Keratinocyte (primary cell): ENCODE measurements around the gene CCDC38. TPM values are rescaled to one million over a fixed set of nuclear protein-coding genes. Genes with fewer than 3 reads are reported as not detected.

ENCODE experiments used
- DNase-seq: peaks from one replicate; pipeline ENCODE4 v3.0.0-alpha.2; 2011; ENCODE audit warnings: low read depth, missing footprints, low spot score
- FAIRE-seq: peaks from 2 replicates; lab custom pipeline; 2011; peaks lifted over from hg19 to GRCh38; lab: Jason Lieb, UNC
- H2AFZ ChIP-seq: 2 replicates; pipeline ENCODE4 v1.6.0; 2012; ENCODE audit warnings: low read length, control low read depth, inconsistent platforms; ENCODE audit not compliant: control insufficient read depth
- H3K27ac ChIP-seq: 2 replicates; pipeline ENCODE4 v1.5.1; 2011; ENCODE audit warnings: low read length; ENCODE audit not compliant: control insufficient read depth, insufficient read depth
- H3K27me3 ChIP-seq: 3 replicates; pipeline ENCODE4 v1.6.0; 2011; ENCODE audit warnings: low read length; ENCODE audit not compliant: control insufficient read depth, insufficient read depth; ENCODE audit errors: extremely low read depth
- H3K36me3 ChIP-seq, 2 experiments: 2 replicates in 1 of 2; 3 replicates in 1 of 2; pipeline ENCODE4 v1.5.1; 2011; ENCODE audit warnings: low read length in 2 of 2, mild to moderate bottlenecking in 1 of 2; ENCODE audit not compliant: control insufficient read depth in 2 of 2, insufficient read depth in 2 of 2; ENCODE audit errors: extremely low read depth in 1 of 2
- H3K4me1 ChIP-seq: 3 replicates; pipeline ENCODE4 v1.5.1; 2011; ENCODE audit warnings: low read length; ENCODE audit not compliant: control insufficient read depth, insufficient read depth; ENCODE audit errors: extremely low read depth
- H3K4me2 ChIP-seq: 3 replicates; pipeline ENCODE4 v1.6.0; 2011; ENCODE audit warnings: low read depth, low read length; ENCODE audit not compliant: control insufficient read depth, insufficient read depth; ENCODE audit errors: extremely low read depth
- H3K4me3 ChIP-seq, 3 experiments: fragments of 200-600 bp in 1 of 3; sonication (generic) in 1 of 3; 2 replicates in 2 of 3; 3 replicates in 1 of 3; pipeline ENCODE4 v1.5.1; 2011 to 2016; ENCODE audit warnings: low read length in 3 of 3, mild to moderate bottlenecking in 3 of 3, control low read depth in 2 of 3, inconsistent platforms in 1 of 3, low read depth in 1 of 3, mixed read lengths in 1 of 3, mixed run types in 1 of 3, moderate library complexity in 1 of 3; ENCODE audit not compliant: control insufficient read depth in 2 of 3, insufficient read depth in 2 of 3; ENCODE audit errors: extremely low read depth in 1 of 3
- H3K79me2 ChIP-seq: 2 replicates; pipeline ENCODE4 v1.6.0; 2012; ENCODE audit warnings: low read length; ENCODE audit not compliant: control insufficient read depth, insufficient read depth
- H3K9ac ChIP-seq: 3 replicates; pipeline ENCODE4 v1.6.0; 2011; ENCODE audit warnings: low read length; ENCODE audit not compliant: control insufficient read depth, insufficient read depth; ENCODE audit errors: extremely low read depth
- H3K9me1 ChIP-seq: 3 replicates; pipeline ENCODE4 v1.6.0; 2011; ENCODE audit warnings: low read length; ENCODE audit not compliant: control insufficient read depth, insufficient read depth; ENCODE audit errors: extremely low read depth
- H3K9me3 ChIP-seq: 2 replicates; pipeline ENCODE4 v1.5.1; 2012; ENCODE audit warnings: low read depth, low read length; ENCODE audit not compliant: control insufficient read depth
- H4K20me1 ChIP-seq: 3 replicates; pipeline ENCODE4 v1.6.0; 2011; ENCODE audit warnings: low read length; ENCODE audit not compliant: control insufficient read depth, insufficient read depth; ENCODE audit errors: extremely low read depth
- CTCF ChIP-seq, 3 experiments: IDR thresholded peaks in 1 of 3; conservative IDR thresholded peaks in 1 of 3; optimal IDR thresholded peaks in 1 of 3; 2 replicates in 2 of 3; 3 replicates in 1 of 3; pipeline versions ENCODE3 to v1.5.1; 2011; ENCODE audit warnings: low read length in 3 of 3, mild to moderate bottlenecking in 3 of 3, moderate library complexity in 2 of 3, control low read depth in 1 of 3, inconsistent platforms in 1 of 3; ENCODE audit not compliant: insufficient read depth in 2 of 3; ENCODE audit errors: extremely low read depth in 1 of 3
- EZH2 ChIP-seq: IDR thresholded peaks from one replicate; pipeline ENCODE4 v1.6.1; 2012; ENCODE audit warnings: inconsistent platforms, mild to moderate bottlenecking, low read length, moderate library complexity
- dilution Hi-C: fragments of 300-500 bp; cut with MboI; formaldehyde crosslinking; loops from one replicate; pipeline ENCODE4 v1.7.0; 2020; ENCODE audit warnings: low sequenced_read_pairs; ENCODE audit not compliant: extremely low pct_ligation_motif_present
- polyA plus RNA-seq, 5 experiments: library from polyadenylated mRNA; depleted of rRNA in 3 of 5; stranded (reverse) in 3 of 5; stranded (forward) in 1 of 5; unstranded in 1 of 5; fragments of >200 nt; gene quantifications; 1 replicate in 1 of 5; 2 replicates in 3 of 5; 3 replicates in 1 of 5; pipeline versions ENCODE4 v1.2.1 to v1.2.3, GENCODE V29; 2011 to 2012; ENCODE audit warnings: missing spikeins in 2 of 5, low read depth in 1 of 5, low replicate concordance in 1 of 5

The CCDC38 gene
- polyA plus RNA-seq, 1 donor (not counting 4 experiments of a cell fraction or from before 2014, with no cell fraction given): 0.04 TPM

GRCh38 chr12:95909871-95910270 is 32.5 kb downstream of the CCDC38 start:
- Histone ChIP-seq H3K27me3 (no peaks in the 10 kb centered on the region), H3K36me3 (no peaks in the 10 kb centered on the region), H3K9me1 (no peaks in the 10 kb centered on the region), H3K4me2 (no peak overlapping the region), H4K20me1 (no peaks in the 10 kb centered on the region), H3K4me3 (no peak overlapping the region), H3K27ac (no peak overlapping the region), H3K9me3 (no peaks in the 10 kb centered on the region), H3K4me1 (no peaks in the 10 kb centered on the region), H3K79me2 (no peaks in the 10 kb centered on the region), H3K9ac (no peak overlapping the region), H2AFZ (no peak overlapping the region)
- no peak for TF ChIP-seq CTCF (optimal IDR thresholded peaks at IDR 0.05 in 1 of 3, IDR thresholded peaks at IDR 0.05 in 1 of 3, conservative IDR thresholded peaks at IDR 0.05 in 1 of 3; ENCODE audit: extremely low read depth in 1 of 3, insufficient read depth in 2 of 3, low read length in 3 of 3)
- TF ChIP-seq EZH2: no peak
- FAIRE-seq (no peak), DNase-seq (no peak)
- dilution Hi-C loops: no loop called here

- FAIRE-seq: no peak
- no peak overlapping the region for H2AFZ ChIP-seq
- dilution Hi-C loops: no loop called here
- no peak for DNase-seq
- no peaks in the 10 kb centered on the region for H4K20me1 ChIP-seq
- H3K4me3 ChIP-seq: no peak overlapping the region
- H3K4me2 ChIP-seq: no peak overlapping the region
- H3K79me2 ChIP-seq: no peaks in the 10 kb centered on the region
- TF ChIP-seq CTCF (optimal IDR thresholded peaks at IDR 0.05 in 1 of 3, IDR thresholded peaks at IDR 0.05 in 1 of 3, conservative IDR thresholded peaks at IDR 0.05 in 1 of 3; ENCODE audit: extremely low read depth in 1 of 3, insufficient read depth in 2 of 3, low read length in 3 of 3): no peak
- no peak for TF ChIP-seq EZH2
- H3K36me3 ChIP-seq: no peaks in the 10 kb centered on the region
- no peaks in the 10 kb centered on the region for H3K4me1 ChIP-seq
- no peaks in the 10 kb centered on the region for H3K9me3 ChIP-seq
- H3K9ac ChIP-seq: no peak overlapping the region
- no peaks in the 10 kb centered on the region for H3K9me1 ChIP-seq
- peaks cover 3% of the 10 kb centered on the region for H3K27me3 ChIP-seq
- H3K27ac ChIP-seq: no peak overlapping the region
These were observed 33.8 kb downstream of the CCDC38 start for GRCh38 chr12:95908573-95908972.
